HL-60/S4 (cell line): Measurements from ENCODE around the gene PTK7.

Source experiments
- in situ Hi-C: fragments of 300-500 bp; cut with MboI; formaldehyde crosslinking; loops from 2 replicates; pipeline ENCODE4 v1.14.3; 2022; ENCODE audit warnings: low sequenced_read_pairs

PTK7 gene

DNA sequence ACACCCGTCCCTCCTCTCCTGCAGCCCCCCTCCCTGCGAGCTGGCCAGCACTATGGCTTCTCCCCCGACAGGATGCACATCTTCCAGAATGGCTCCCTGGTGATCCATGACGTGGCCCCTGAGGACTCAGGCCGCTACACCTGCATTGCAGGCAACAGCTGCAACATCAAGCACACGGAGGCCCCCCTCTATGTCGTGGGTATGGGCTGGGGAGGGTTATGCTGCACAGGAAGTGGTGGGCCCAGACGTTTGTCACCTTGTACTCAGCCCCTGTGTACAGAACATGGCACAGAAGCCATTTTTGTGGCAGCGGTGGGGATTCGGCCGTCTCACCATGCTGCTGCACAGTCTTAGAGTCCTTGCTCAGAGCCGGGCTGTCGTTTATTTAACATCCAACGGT lies 66.0 kb downstream of the PTK7 start:
- in situ Hi-C loops = no loop called here

DNA sequence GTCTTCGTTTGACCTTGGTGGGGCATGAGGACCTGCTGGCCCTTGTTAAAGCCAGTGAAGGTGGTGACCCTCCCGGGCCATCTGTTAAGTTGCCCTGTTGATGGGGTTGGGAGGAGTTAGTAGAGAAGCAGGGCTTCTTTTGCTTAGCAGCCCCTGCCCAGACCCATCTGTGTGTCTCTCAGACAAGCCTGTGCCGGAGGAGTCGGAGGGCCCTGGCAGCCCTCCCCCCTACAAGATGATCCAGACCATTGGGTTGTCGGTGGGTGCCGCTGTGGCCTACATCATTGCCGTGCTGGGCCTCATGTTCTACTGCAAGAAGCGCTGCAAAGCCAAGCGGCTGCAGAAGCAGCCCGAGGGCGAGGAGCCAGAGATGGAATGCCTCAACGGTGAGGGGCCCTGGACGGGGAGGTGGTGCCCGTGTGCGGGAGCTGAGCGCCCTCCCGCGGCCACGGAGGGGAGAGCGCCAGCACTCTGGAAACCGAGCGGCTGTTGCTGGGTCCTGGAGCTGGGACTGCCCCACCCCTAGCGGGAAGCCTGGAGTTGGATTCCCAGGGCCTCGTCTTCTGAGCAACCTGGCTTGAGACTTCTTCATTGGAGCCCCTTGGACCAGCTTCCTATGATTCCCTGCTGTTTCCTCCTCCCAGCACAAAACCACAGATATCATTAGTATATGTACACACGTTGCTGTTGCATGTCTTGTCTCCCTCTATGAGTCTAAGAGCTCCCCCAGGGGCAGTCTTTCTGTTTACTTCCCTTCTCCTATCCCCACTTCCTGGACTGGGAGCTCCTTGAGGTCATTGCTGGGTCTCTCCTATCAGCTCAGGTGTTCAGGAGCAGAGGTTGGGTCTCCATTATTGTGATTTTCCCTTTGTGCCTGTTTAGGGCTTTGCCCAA lies 67.4 kb downstream of the PTK7 start:
- in situ Hi-C loops = no loop called here

DNA sequence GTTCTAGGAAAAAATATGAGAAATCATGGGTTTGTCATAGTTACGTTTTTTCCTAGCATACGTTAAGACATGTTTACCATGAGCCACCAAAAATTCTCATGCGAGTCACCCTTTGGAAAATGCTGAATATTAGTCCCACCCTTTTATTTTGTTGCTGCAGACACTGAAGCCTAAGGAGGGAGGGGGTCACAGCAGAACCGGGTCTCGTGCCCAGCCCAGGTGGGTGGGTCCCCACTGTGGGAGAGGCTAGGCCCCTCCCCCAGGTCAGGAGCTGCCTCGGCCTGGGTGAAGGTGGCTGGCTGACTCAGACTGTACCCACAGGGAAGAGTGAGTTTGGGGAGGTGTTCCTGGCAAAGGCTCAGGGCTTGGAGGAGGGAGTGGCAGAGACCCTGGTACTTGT lies 68.8 kb downstream of the PTK7 start:
- in situ Hi-C loops = loop anchor here (5.0 kb wide), 1 partner anchor 243 kb away; no protein-coding TSS in a partner anchor

DNA sequence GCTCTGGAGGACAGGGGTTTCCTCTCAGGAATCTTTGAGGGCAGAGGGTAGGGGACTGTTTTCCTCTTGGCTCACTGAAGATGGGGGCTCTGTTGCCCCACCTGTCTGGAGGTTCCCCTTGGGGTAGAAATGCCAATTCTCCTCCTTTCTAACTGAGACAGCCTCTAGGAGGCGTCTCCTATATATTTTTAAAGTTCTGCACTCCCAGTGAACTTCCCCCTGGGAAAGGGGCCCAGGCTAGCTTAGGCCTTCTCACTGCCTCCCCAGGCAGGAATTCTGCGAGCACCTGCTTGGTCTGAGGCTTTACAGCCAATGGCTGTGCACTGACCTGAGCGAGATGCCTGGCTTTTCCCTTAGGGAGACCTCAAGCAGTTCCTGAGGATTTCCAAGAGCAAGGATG lies 70.1 kb downstream of the PTK7 start:
- in situ Hi-C loops = loop anchor here (5.0 kb wide), 1 partner anchor 244 kb away; no protein-coding TSS in a partner anchor

DNA sequence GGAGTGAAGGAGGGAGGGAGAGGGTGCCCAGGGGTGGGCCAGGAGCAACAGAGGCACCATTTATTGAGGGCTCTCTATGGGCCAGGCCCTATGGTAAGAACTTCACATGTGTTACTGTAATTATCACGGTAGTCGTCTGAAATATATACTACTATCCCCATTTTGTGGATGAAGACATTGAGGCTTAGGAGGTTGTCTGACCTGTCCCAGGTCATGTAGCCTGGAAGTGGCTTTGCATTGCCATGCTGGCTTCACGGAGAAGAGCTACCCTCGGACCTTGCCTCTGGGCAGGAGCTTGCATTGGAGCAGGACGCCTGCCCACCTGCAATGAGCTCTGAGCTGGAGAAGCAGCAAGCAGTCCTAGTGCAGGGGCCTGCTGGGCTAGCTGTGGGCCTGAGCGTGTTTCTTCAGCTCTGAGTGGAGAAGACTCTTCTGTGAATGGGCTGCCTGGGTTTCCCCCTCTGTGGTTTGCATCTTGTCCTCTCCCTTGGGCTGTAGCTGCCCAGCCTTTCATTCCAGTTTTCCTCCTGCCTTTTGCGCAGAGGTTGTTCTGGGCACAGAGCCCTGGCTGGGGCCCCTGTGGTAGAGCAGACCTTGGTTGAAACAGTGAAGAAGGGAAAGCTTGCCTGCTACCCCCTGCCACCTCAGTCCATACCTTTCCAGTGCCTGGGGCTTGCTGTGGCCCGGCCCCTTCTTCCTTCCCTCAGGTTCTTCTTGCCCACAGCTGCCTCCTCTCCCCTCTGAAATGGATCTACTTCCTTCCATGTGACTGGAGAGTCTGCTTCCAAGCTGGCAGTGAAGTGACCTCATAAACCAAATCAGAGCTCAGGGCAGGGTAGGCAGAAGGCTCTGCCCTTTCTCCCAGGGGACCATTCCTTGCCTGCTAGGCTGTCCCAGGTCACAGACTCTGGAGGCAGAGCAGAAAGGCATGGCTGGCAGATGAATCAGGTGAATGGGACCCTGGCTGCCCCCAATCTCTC lies 70.9 kb downstream of the PTK7 start:
- in situ Hi-C loops = loop anchor here (5.0 kb wide), 1 partner anchor 245 kb away; no protein-coding TSS in a partner anchor

DNA sequence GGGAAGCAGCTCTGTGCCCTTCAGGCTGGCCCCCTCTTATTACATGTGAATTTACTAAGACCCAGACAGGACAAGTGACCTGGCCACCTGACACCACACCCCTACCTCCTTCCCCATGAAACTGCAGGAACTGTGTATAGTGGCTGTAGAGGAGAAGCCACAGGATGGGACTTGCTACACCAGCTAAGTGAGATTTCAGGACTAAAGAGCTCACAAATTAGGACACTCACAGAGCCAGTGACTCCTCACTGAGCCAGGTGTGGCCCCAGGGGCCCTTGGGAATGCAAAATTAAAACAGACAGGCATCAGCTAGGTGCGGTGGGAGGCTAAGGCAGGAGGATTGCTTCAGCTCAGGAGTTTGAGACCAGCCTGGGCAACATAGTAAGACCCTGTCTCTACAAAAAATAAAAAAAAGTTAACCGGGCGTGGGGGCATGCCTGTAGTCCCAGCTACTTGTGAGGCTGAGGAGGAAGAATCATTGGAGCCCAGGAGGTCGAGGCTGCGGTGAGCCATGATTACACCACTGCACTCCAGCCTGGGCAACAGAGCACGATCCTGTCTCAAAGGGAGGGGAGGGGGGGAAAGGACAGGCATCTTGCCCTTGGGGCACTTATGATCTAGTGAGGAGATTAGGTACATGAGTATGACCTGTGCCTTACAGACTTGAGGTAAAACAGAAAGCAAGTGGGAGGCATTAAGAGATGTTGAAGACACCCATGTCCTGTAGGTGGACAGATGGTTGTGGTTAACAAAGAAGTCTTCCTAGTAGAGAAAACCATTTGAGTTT lies 71.8 kb downstream of the PTK7 start:
- in situ Hi-C loops = loop anchor here (5.0 kb wide), 1 partner anchor 246 kb away; no protein-coding TSS in a partner anchor

DNA sequence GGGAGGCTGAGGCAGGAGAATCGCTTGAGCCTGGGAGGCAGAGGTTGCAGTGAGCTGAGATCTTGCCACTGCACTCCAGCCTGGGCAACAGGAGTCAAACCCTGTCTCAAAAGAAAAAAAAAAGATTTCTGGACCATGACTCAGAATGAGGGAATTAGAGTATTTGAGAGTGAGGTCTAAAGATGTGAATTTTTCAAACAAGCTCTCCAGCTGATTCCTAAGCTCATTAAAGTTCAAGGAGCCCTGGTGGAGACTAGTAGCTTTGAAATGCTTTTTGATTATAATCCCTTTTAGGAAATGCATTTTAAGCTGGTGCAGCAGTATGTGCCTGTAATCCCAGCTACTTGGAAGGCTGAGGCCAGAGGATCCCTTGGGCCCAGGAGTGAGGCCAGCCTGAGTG lies 73.2 kb downstream of the PTK7 start:
- in situ Hi-C loops = loop anchor here (5.0 kb wide), 1 partner anchor 247 kb away; no protein-coding TSS in a partner anchor

DNA sequence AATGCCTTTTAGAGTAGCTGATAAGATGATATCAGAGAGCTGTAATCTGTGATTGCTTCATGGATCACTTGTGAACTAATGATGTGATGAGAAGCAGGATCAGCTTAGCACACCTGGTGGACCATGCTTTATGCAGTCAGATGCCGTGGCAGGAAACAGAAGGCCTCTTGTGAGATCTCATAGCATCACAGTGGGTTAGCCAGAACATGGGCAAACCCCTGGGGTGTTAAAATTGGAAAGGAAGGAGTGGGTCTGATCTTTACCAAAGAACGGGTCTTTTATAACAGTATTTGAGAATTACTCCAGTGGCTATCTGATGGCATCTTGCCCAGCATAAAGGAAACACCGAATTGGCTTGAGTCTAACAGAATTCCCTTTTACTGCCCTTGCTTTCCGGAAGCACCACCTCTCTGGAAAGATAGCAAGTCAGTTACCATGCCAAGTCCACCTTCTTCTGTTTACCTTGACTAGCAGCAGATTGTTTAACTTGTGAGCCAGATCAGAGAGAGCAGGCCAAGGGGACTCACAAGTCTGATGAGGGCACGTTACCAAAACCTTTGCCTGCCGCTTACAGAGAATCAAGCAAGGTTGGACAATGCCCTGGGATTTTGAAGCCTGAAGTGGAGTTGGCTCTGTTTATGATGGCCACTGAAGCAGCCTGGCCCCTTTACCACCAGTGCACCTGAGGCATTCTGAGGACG lies 74.1 kb downstream of the PTK7 start:
- in situ Hi-C loops = no loop called here

DNA sequence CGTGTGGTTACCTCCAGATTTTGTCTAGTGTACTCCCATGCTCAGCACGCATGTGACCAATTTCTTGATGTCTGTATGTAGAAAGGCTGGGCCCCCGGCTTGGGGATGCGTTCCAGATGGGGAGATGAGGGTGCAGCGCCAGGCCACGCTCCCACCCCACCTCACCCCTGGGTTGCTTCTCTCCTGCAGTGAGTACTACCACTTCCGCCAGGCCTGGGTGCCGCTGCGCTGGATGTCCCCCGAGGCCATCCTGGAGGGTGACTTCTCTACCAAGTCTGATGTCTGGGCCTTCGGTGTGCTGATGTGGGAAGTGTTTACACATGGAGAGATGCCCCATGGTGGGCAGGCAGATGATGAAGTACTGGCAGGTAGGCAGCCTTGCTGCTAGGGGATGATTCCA lies 83.5 kb downstream of the PTK7 start:
- in situ Hi-C loops = no loop called here

DNA sequence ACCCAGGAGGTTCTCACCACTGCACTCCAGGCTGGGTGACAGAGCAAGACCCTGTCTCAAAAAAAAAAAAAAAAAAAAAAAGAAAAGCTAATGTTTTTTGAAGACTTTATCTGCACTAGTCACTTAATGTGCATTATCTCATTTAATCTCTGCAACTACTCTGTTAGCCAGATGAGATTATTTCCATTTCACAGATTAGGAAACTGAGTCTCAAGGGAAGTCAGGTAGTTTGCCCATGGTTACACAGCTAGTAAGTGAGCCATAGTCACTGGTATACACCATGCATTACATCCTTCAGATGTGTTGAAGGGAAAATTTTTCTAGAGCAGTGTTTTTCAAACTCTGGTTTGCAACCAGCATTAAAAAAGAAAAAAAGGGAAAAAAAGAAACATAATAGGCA lies 87.8 kb downstream of the PTK7 start:
- in situ Hi-C loops = no loop called here

DNA sequence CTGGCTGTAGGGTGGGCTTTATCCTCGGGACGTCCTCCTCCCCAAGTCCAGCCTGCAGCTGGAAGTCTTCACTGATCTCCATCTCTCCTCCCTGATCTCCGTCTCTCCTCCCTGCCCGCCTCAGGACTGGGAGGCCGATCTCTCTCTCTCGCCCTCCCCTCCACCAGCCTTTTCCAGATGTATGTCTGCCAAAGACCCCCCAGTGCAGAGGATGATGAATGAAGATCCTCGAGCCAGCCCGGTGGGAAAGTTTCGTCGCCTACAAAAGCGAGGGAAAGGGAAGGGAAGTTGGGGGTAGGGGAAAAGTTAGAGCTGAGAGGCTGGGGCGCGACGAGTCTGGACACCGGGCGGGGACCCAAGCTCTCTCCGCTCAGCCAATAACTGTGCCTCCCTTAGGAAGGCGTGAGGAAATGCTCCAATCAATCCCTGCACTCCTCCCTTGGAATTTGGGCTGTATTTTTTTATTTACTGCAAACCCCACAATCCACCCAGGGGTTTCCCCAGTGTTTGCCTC lies 94.4 kb downstream of the PTK7 start:
- in situ Hi-C loops = no loop called here

DNA sequence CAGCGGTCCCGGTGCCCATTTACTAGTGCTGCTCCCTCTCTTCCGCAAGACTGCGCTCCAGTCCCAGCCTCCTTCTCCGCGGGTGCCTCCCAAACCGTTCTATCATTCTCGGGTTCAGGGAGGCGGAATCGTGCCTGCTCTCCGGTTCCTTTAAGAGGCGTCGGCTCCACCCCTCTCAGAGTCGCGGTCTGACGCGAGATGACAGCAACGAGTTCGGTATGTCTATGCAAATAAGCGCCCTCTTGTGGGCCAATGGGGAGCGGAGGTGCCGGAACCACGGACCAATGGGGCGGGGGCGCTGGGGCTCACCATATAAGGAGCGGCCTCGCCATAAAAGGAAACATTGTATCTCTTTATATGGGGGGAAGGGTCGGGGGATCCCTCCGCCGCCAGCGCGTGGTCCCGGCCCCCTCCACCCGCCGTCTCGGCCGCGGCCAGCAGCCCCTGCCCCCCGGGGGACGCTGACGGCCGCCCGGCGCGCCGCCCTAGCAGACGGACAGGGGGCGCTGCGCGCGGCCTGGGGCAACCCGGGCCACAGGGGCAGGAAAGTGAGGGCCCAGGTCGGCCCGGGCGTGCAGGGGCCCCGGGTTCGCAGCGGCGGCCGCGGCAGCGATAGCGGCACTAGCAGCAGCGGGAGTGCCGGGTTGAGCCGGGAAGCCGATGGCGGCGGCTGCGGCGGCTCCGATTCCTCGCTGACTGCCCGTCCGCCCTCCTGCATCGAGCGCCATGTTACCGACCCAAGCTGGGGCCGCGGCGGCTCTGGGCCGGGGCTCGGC lies 95.0 kb downstream of the PTK7 start, which contains the start of gene SRF:
TSS of gene SRF (plus strand) at position 339 of the 776 bp plus-strand sequence. CDS start at position 727, 388 bp downstream.
- in situ Hi-C loops = no loop called here

DNA sequence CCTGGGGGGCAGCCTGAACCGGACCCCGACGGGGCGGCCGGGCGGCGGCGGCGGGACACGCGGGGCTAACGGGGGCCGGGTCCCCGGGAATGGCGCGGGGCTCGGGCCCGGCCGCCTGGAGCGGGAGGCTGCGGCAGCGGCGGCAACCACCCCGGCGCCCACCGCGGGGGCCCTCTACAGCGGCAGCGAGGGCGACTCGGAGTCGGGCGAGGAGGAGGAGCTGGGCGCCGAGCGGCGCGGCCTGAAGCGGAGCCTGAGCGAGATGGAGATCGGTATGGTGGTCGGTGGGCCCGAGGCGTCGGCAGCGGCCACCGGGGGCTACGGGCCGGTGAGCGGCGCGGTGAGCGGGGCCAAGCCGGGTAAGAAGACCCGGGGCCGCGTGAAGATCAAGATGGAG lies 95.6 kb downstream of the PTK7 start:
- in situ Hi-C loops = no loop called here

DNA sequence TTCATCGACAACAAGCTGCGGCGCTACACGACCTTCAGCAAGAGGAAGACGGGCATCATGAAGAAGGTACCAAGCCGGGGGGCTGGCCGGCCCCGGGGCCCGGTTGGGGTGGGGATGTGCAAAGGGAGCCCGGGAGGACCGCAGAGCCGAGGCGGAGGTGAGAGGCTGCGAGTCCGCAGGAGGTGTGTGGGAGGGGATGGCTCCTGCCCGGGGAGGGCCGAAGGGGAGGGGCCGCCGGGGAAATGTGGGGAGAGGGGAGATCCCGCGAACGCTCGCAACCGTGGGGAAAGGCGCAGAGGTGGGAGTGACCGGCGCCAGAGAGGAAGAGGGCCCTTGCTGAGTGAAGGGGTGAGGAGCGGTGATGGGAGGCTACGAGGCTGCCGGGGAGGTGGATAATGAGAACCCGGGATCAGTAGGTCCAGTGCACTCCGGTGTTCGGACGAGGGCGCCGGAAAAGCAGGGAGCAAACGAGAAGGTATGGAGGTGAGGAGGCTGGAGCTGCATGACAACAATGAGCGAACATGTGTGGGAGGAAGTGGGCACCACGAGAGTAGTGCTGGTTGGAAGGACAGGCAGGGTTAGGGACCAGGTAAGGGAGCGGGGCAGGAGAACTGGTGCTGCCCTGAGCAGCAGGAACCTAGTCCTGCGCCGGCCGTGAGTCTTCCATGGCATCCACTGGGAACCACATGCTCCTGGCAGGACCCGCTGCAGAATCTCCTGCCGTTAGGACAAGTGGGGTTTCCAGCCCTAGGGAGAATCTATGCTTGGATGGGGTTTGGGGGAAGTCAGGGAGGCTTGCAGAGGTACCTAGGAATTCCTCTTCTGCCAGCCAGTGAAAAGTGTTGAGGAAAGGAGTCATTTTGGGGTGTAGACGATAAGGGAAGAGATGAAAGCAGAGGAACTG lies 96.2 kb downstream of the PTK7 start:
- in situ Hi-C loops = no loop called here

DNA sequence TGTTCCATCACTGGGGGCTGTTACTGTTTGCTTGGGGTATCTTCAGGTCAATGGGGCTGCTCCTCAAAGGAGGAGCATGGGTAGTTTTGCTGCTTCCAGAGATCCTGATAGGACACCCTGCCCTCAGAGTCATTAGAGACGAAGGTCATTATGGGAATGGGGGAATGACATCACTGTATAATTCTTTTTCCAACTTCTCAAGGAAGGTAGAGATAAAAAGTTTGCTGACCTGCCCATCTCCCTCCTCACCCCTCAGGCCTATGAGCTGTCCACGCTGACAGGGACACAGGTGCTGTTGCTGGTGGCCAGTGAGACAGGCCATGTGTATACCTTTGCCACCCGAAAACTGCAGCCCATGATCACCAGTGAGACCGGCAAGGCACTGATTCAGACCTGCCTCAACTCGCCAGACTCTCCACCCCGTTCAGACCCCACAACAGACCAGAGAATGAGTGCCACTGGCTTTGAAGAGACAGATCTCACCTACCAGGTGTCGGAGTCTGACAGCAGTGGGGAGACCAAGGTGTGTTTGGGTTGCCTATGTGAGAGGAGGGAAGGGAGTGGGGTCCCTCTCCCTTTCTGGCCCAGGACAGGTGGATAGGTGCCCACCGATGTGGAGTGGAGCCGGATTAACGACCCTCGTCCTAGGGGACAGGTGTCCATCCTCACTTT lies 97.6 kb downstream of the PTK7 start:
- in situ Hi-C loops = no loop called here

DNA sequence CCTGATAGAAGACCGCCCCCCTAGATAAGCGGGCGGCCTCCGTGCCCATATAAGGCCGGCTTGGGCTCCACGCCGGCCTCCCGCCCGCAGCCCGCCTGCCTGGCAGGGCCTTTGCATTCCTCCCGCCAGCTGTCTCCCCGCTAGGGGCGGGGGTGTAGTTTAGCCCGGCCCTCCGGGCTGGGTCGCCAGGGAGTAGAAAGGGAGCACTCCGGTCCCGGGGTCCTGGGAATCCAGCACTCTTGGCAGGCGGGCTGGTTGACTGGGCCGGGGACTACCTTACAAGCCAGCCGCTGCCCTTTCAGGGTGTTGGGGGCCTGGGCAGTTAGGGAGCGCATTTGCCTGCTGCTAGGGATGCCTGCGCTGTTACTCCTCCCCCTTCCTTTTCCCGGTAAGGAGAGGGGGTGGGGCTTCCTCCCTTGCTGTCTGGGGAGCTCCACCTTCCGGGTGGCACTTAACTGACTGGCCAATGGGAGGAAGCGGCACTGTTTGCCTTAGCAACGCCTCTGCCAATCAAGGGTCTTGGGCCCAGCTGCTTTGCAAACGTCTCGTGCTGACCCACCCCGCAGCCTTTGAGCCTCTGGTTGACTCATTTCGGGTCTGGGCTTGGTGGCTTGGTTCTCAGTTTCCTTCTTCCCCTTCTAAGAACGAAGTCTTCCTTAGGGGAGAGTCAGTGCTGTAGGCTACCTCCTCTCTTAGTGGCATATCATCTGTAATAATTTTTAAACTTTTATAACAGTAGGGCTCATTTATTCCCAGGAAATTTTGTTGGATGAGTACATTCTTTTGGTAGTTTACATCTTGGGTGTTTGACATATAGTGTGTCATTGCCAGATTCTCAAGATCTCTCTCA lies 98.4 kb downstream of the PTK7 start:
- in situ Hi-C loops = no loop called here
